ENCODE measurements around the gene ARHGEF6. TPM values are rescaled to one million over a fixed set of nuclear protein-coding genes. Genes with fewer than 3 reads are reported as not detected.

ARHGEF6 gene, protein sequence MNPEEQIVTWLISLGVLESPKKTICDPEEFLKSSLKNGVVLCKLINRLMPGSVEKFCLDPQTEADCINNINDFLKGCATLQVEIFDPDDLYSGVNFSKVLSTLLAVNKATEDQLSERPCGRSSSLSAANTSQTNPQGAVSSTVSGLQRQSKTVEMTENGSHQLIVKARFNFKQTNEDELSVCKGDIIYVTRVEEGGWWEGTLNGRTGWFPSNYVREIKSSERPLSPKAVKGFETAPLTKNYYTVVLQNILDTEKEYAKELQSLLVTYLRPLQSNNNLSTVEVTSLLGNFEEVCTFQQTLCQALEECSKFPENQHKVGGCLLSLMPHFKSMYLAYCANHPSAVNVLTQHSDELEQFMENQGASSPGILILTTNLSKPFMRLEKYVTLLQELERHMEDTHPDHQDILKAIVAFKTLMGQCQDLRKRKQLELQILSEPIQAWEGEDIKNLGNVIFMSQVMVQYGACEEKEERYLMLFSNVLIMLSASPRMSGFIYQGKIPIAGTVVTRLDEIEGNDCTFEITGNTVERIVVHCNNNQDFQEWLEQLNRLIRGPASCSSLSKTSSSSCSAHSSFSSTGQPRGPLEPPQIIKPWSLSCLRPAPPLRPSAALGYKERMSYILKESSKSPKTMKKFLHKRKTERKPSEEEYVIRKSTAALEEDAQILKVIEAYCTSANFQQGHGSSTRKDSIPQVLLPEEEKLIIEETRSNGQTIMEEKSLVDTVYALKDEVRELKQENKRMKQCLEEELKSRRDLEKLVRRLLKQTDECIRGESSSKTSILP
- total RNA-seq (10 to 100 TPM; 19.8 to 22.4 TPM), polyA plus RNA-seq (10 to 100 TPM in 1 of 2 donors, 1 to 10 TPM in 1; 4.9 to 11.3 TPM)
- long read RNA-seq, donor 1, full-length matches to known transcripts: 2 of 2 reads
- long read RNA-seq, donor 1, partial matches to known transcripts: 0 of 2 reads
- long read RNA-seq, donor 1, other reads (novel, unspliced or antisense): 0 of 2 reads
- long read RNA-seq, donor 2: 0 reads
- long read RNA-seq, donor 3: 0 reads
- long read RNA-seq, donor 4: 0 reads
- long read RNA-seq, donor 5: 0 reads

GRCh38 chrX:136780763-136781162, at the start of gene ARHGEF6:
ARHGEF6 (minus strand) TSS chrX:136780932; CDS start chrX:136780882, 50 bp downstream.
- no peak within 1 kb of the TSS for H3K9ac ChIP-seq (ENCODE audit: insufficient read depth in 1 of 2, low read length in 2 of 2)
- TF ChIP-seq CTCF (IDR thresholded peaks at IDR 0.05; ENCODE audit: control extremely low read depth, extremely low read depth): no peak
- H3K4me1 ChIP-seq (ENCODE audit: control insufficient read depth in 5 of 5, insufficient read depth in 5 of 5, low read length in 5 of 5): peaks cover 0 to 6% (median 0%) of the 10 kb centered on the region in 5 donors
- H3K27ac ChIP-seq (ENCODE audit: low read depth in 1 of 2, low read length in 1 of 2): peak within 1 kb of the TSS in 1 of 2 donors; percentile 82
- H3K9me3 ChIP-seq (ENCODE audit: control insufficient read depth in 4 of 4, insufficient read depth in 3 of 4, low read length in 3 of 4): no peaks in the 10 kb centered on the region
- peaks cover 0 to 8% (median 7%) of the 10 kb centered on the region in 3 donors for H3K27me3 ChIP-seq (ENCODE audit: control insufficient read depth in 3 of 3, insufficient read depth in 3 of 3, low read length in 2 of 3)
- WGBS, 2 donors: 6 to 38% methylated on average over 10 of the region's 10 CpGs
- peak within 1 kb of the TSS; percentile 21 for H3K4me3 ChIP-seq
- peak in 2 of 3 donors; percentile 21 to 32 for DNase-seq
- H3K36me3 ChIP-seq (ENCODE audit: control insufficient read depth in 4 of 4, insufficient read depth in 4 of 4, low read length in 4 of 4): no peaks in the 10 kb centered on the region
- ATAC-seq (ENCODE audit: insufficient read depth, low FRiP score): no peak

- no peaks in the 10 kb centered on the region for H3K9me3 ChIP-seq (ENCODE audit: control insufficient read depth in 4 of 4, insufficient read depth in 3 of 4, low read length in 3 of 4)
- H3K9ac ChIP-seq (ENCODE audit: insufficient read depth in 1 of 2, low read length in 2 of 2): no peak overlapping the region
- 51 to 77% methylated on average over 5 of the region's 5 CpGs for WGBS, 2 donors
- peaks cover 0 to 3% (median under 1%) of the 10 kb centered on the region in 4 donors for H3K36me3 ChIP-seq (ENCODE audit: control insufficient read depth in 4 of 4, insufficient read depth in 4 of 4, low read length in 4 of 4)
- DNase-seq (no peak), ATAC-seq (ENCODE audit: insufficient read depth, low FRiP score) (no peak)
- no peak overlapping the region for H3K4me3 ChIP-seq
- TF ChIP-seq CTCF (IDR thresholded peaks at IDR 0.05; ENCODE audit: control extremely low read depth, extremely low read depth): no peak
- peaks cover 0 to 10% (median 0%) of the 10 kb centered on the region in 5 donors for H3K4me1 ChIP-seq (ENCODE audit: control insufficient read depth in 5 of 5, insufficient read depth in 5 of 5, low read length in 5 of 5)
- no peaks in the 10 kb centered on the region for H3K27me3 ChIP-seq (ENCODE audit: control insufficient read depth in 3 of 3, insufficient read depth in 3 of 3, low read length in 2 of 3)
- H3K27ac ChIP-seq (ENCODE audit: low read depth in 1 of 2, low read length in 1 of 2): no peak overlapping the region
Measured at GRCh38 chrX:136829413-136829812, 48.7 kb upstream of the ARHGEF6 start.

- Histone ChIP-seq H3K4me1 (ENCODE audit: control insufficient read depth in 5 of 5, insufficient read depth in 5 of 5, low read length in 5 of 5) (peaks cover 0 to 10% (median 0%) of the 10 kb centered on the region in 5 donors), H3K9ac (ENCODE audit: insufficient read depth in 1 of 2, low read length in 2 of 2) (no peak overlapping the region), H3K27ac (ENCODE audit: low read depth in 1 of 2, low read length in 1 of 2) (no peak overlapping the region), H3K4me3 (no peak overlapping the region), H3K36me3 (ENCODE audit: control insufficient read depth in 4 of 4, insufficient read depth in 4 of 4, low read length in 4 of 4) (peaks cover 0 to 3% (median under 1%) of the 10 kb centered on the region in 4 donors), H3K9me3 (ENCODE audit: control insufficient read depth in 4 of 4, insufficient read depth in 3 of 4, low read length in 3 of 4) (no peaks in the 10 kb centered on the region), H3K27me3 (ENCODE audit: control insufficient read depth in 3 of 3, insufficient read depth in 3 of 3, low read length in 2 of 3) (no peaks in the 10 kb centered on the region)
- ATAC-seq (ENCODE audit: insufficient read depth, low FRiP score): peak; percentile 34
- 41 to 53% methylated on average over 1 of the region's 1 CpG for WGBS, 2 donors
- TF ChIP-seq CTCF (IDR thresholded peaks at IDR 0.05; ENCODE audit: control extremely low read depth, extremely low read depth): no peak
- DNase-seq: no peak
Measured at GRCh38 chrX:136828830-136829229, 48.1 kb upstream of the ARHGEF6 start.

Measured in lung (tissue), 16 donors.